HG03108 (cell line): ENCODE results near the gene CCPG1.

ENCODE experiments used
- ATAC-seq: cut with Tn5 transposase; IDR thresholded peaks from one replicate; pipeline ENCODE4 v1.9.1; 2021; ENCODE audit warnings: moderate library complexity; ENCODE audit not compliant: unreplicated experiment

The CCPG1 gene

GRCh38 chr15:55320963-55321362, 87.2 kb downstream of the CCPG1 start:
- no peak for ATAC-seq

- no peak for ATAC-seq
These were observed 88.0 kb downstream of the CCPG1 start for GRCh38 chr15:55320238-55320550.

GRCh38 chr15:55319537-55320237, 88.5 kb downstream of the CCPG1 start:
- ATAC-seq: peak; percentile 41

- ATAC-seq: peak; percentile 90
These were observed 89.3 kb downstream of the CCPG1 start, which contains the start of the genes PIGB and PIGBOS1 for GRCh38 chr15:55318588-55319494. TSS of gene PIGB (plus strand) at chr15:55319222. CDS start at chr15:55319251, 29 bp downstream. TSS of gene PIGBOS1 (minus strand) at chr15:55319123. CDS start at chr15:55317792, 1,331 bp downstream.
